Activated gamma-delta T cell treated with Interleukin-2 at 50 U/mL for 16 hours (primary cell): ENCODE measurements around the gene DNASE2B.
"Not testable (repeated sequence)": the region's sequence is repeated elsewhere in the genome, so short reads cannot be mapped to it uniquely, and the experiment has no call there.

Experiments
- DNase-seq: peaks from one replicate; pipeline ENCODE4 v3.0.0-alpha.2; 2020

DNASE2B gene

DNA sequence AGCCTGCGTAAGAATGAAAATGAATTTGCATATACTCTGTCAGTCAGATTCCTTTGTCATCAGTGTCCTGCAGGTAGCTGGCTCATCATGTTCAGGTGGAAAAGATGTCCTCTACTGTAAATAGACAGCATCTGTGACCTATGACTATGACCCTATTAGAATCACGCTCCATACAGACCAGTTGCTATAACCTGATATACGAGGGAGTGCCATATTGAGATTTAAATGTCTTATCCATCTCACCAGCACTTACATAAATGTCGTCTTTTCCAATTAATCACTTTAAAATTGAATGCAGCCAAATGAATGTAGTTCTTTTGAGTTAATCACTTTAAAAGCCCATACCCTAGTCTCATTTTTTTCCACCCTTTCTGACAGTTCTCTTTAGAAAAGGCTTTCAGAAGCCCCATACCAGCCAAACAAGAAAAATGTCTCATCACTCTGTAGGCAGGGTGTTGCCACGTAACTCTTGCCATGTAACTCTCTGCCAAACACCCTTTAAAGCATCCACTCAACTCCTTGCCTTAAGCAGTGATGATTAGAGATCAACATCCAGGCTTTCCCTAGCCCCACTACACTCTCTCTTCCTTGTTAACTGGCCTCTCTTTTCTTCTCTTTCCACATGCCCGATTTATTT, 26.3 kb downstream of the DNASE2B start:
- no peak for DNase-seq

GRCh38 chr1:84425150-84425896, 27.0 kb downstream of the DNASE2B start:
- DNase-seq, result no peak

GRCh38 chr1:84426376-84426775, 28.1 kb downstream of the DNASE2B start:
- DNase-seq, result no peak

- DNase-seq, result no peak
Observed at GRCh38 chr1:84427250-84428188, 29.2 kb downstream of the DNASE2B start.

- no peak for DNase-seq
Observed at GRCh38 chr1:84428235-84428634, 30.0 kb downstream of the DNASE2B start.

- DNase-seq, result no peak
Observed at GRCh38 chr1:84429231-84429630, 30.9 kb downstream of the DNASE2B start.

- DNase-seq, result no peak
Observed at GRCh38 chr1:84430546-84430945, 32.3 kb downstream of the DNASE2B start.

GRCh38 chr1:84433258-84434080, 35.2 kb downstream of the DNASE2B start:
- peak; percentile 55 for DNase-seq

DNA sequence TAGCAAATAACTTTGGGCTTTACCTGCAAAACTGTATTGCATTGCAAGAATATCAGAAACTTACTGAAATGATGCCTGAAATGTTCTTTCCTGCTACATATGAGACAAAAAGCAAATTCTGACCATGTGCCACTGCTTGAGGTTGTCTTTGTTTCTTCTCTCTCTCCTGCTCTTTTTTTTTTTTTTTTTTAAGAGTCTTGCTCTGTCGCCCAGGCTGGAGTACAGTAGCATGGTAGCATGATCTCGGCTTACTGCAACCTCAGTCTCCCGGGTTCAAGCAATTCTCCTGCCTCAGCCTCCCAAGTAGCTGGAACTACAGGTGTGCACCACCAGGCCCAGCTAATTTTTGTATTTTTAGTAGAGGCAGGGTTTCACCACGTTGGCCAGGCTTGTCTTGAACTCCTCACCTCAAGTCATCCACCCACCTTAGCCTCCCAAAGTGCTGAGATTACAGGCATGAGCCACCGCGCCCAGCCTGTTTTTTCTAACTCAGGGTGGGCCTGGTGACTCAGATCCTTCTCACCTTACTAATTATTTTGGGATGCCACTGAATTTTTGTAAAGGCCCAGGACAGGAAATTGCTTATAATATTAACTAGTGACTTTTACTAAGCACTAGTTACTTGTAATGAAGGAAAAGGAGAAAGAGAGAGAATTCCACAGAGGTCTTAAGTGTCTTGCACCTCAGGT, 35.9 kb downstream of the DNASE2B start:
- no peak for DNase-seq

GRCh38 chr1:84434801-84435549, 36.7 kb downstream of the DNASE2B start:
- no peak for DNase-seq

- DNase-seq, result no peak
Observed at GRCh38 chr1:84436876-84437655, 38.8 kb downstream of the DNASE2B start.

- no peak for DNase-seq
Observed at GRCh38 chr1:84442256-84442655, 44.0 kb downstream of the DNASE2B start.

DNA sequence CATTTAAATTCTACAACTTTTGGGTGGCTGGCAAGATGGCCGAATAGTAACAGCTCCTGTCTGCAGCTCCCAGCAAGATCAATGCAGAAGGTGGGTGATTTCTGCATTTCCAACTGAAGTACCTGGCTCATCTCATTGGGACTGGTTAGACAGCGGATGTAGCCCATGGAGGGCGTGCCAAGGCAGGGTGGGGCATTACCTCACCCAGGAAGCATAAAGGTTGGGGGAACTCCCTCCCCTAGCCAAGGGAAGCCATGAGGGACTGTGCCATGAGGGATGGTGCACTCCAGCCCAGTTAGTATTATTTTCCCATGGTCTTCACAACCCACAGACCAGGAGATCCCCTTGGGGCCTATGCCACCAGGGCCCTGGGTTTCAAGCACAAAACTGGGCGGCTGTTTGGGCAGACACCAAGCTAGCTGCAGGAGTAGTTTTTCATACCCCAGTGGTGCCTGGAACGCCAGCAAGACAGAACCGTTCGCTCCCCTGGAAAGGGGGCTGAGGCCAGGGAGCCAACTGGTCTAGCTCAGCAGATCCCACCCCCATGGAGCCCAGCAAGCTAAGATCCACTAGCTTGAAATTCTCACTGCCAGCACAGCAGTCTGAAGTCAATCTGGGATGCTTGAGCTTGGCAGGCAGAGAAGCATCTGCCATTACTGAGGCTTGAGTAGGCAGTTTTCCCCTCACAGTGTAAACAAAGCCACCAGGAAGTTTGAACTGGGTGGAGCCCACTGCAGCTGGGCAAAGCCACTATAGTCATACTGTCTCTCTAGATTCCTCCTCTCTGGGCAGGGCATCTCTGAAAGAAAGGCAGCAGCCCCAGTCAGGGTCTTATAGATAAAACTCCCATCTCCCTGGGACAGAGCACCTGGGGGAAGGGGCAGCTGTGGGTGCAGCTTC, 44.7 kb downstream of the DNASE2B start:
- not testable (repeated sequence) for DNase-seq

DNA sequence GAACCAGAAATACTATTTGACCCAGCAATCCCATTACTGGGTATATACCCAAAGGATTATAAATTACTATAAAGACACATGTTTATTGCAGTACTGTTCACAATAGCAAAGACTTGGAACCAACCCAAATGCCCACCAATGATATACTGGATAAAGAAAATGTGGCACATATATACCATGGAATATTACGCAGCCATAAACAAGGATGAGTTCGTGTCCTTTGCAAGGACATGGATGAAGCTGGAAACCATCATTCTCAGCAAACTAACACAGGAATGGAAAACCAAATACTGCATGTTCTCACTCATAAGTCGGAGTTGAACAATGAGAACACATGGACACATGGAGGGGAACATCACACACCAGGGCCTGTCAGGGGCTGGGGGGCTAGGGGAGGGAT, 50.4 kb downstream of the DNASE2B start:
- DNase-seq, result not testable (repeated sequence)

- DNase-seq, result no peak
Observed at GRCh38 chr1:84450910-84451309, 52.6 kb downstream of the DNASE2B start.

- DNase-seq, result no peak
Observed at GRCh38 chr1:84452436-84452835, 54.2 kb downstream of the DNASE2B start.

DNA sequence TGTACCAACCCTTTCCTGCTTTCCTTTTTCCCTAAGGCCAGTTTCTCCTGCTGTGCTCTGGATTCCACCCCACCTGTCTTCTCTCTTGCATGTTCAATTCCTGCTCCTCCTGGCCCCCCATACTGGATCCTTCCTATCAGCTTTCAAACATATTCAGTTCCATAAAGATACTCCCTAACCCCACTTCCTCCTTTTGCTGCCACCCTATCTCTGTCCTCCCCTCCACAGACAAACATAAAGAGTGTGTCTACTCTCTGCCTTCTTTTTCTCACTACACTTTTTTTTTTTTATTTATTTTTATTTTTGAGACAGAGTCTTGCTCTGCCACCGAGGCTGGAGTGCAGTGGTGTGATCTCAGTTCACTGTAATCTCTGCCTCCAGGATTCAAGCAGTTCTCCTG, 63.8 kb downstream of the DNASE2B start:
- no peak for DNase-seq
